ENCODE data around the gene LIFR. TPM values are rescaled to one million over a fixed set of nuclear protein-coding genes. Genes with fewer than 3 reads are reported as not detected.

The LIFR gene
- polyA plus RNA-seq, 1 donor from 2014 or later: 5.8 TPM

- Histone ChIP-seq H3K4me2 (ENCODE audit: low read length) (no peak overlapping the region), H3F3A (ENCODE audit: insufficient read depth, low read length, poor library complexity, severe bottlenecking) (no peaks in the 10 kb centered on the region), H3K9me2 (ENCODE audit: insufficient read depth, low read length) (no peaks in the 10 kb centered on the region), H3K27ac (ENCODE audit: low read length) (no peak overlapping the region), H3K27me3 (ENCODE audit: insufficient read depth, low read depth, low read length) (no peaks in the 10 kb centered on the region), H3K36me3 (ENCODE audit: insufficient read depth, low read length) (no peaks in the 10 kb centered on the region), H4K20me1 (ENCODE audit: insufficient read depth) (no peaks in the 10 kb centered on the region), H3K9me3 (ENCODE audit: low read length) (no peaks in the 10 kb centered on the region), H3K79me2 (replicated peaks; ENCODE audit: insufficient read depth, low read length) (no peaks in the 10 kb centered on the region), H3K9ac (ENCODE audit: low read length) (no peak overlapping the region), H3K4me3 (ENCODE audit: low read length) (no peak overlapping the region), H2AFZ (ENCODE audit: low read depth, low read length) (no peak overlapping the region)
- TF ChIP-seq REST (IDR thresholded peaks at IDR 0.05; ENCODE audit: borderline replicate concordance) (no peak), MXI1 (conservative IDR thresholded peaks at IDR 0.05; ENCODE audit: poor library complexity, severe bottlenecking) (no peak), SMC3 (conservative IDR thresholded peaks at IDR 0.05; ENCODE audit: poor library complexity) (no peak), POLR2AphosphoS5 (IDR thresholded peaks at IDR 0.05) (no peak), RAD21 (conservative IDR thresholded peaks at IDR 0.05) (no peak), TAF1 (IDR thresholded peaks at IDR 0.05; ENCODE audit: low read depth) (no peak)
Observed at GRCh38 chr5:38456657-38457399, 99.6 kb downstream of the LIFR start.

- H3F3A ChIP-seq (ENCODE audit: insufficient read depth, low read length, poor library complexity, severe bottlenecking): no peaks in the 10 kb centered on the region
- no peaks in the 10 kb centered on the region for H3K79me2 ChIP-seq (replicated peaks; ENCODE audit: insufficient read depth, low read length)
- no peaks in the 10 kb centered on the region for H4K20me1 ChIP-seq (ENCODE audit: insufficient read depth)
- H3K27me3 ChIP-seq (ENCODE audit: insufficient read depth, low read depth, low read length): no peaks in the 10 kb centered on the region
- no peak overlapping the region for H3K9ac ChIP-seq (ENCODE audit: low read length)
- H3K9me2 ChIP-seq (ENCODE audit: insufficient read depth, low read length): no peaks in the 10 kb centered on the region
- H3K9me3 ChIP-seq (ENCODE audit: low read length): no peaks in the 10 kb centered on the region
- no peak overlapping the region for H3K4me2 ChIP-seq (ENCODE audit: low read length)
- no peaks in the 10 kb centered on the region for H3K36me3 ChIP-seq (ENCODE audit: insufficient read depth, low read length)
- no peak overlapping the region for H3K27ac ChIP-seq (ENCODE audit: low read length)
- TF ChIP-seq REST (IDR thresholded peaks at IDR 0.05; ENCODE audit: borderline replicate concordance): peak; percentile 37
- no peak for TF ChIP-seq RAD21 (conservative IDR thresholded peaks at IDR 0.05)
- no peak for TF ChIP-seq MXI1 (conservative IDR thresholded peaks at IDR 0.05; ENCODE audit: poor library complexity, severe bottlenecking)
- H2AFZ ChIP-seq (ENCODE audit: low read depth, low read length): no peak overlapping the region
- no peak overlapping the region for H3K4me3 ChIP-seq (ENCODE audit: low read length)
Observed at GRCh38 chr5:38455796-38456330, 100.6 kb downstream of the LIFR start.

Data from neural cell (in vitro differentiated cells).